ENCODE measurements around the gene ERGIC1. TPM values are rescaled to one million over a fixed set of nuclear protein-coding genes. Genes with fewer than 3 reads are reported as not detected.

The ERGIC1 gene
- total and polyA plus RNA-seq, 2 of the 8 experiments (the other 6 are each of a cell fraction or from before 2014, with no cell fraction given): 95.3 to 106 TPM

DNA sequence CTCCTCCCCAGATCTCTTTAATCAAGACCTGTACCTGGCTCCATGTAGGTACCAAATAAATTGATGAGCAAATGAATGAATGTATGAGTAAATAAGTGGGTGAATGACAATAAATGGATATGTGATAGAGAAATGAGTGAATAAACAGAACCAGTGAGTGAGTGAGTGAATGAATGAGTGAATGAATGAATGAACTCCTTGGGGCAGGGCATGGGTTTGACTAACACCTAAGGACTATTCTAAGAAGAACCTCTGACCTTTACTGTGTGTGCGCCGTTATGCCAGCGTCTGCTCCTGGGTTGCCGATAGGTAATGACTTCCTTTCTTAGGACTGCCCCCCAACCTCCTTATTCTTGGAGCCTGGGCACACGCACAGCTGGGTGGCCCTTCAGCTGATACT lies 123.4 kb downstream of the ERGIC1 start (continued):
- TF ChIP-seq CREB1 (IDR thresholded peaks at IDR 0.05) (no peak), CBX8 (IDR thresholded peaks at IDR 0.05; ENCODE audit: borderline replicate concordance, low read depth, low read length) (no peak), ATF3 (IDR thresholded peaks at IDR 0.05; ENCODE audit: insufficient read depth, low read depth, low read length) (no peak), RAD21 (IDR thresholded peaks at IDR 0.05 in 1 of 2, conservative IDR thresholded peaks at IDR 0.05 in 1 of 2; ENCODE audit: low read depth in 2 of 2, low read length in 2 of 2) (no peak), KDM1A (IDR thresholded peaks at IDR 0.05; ENCODE audit: borderline replicate concordance, low read length) (no peak), YY1 (IDR thresholded peaks at IDR 0.05; ENCODE audit: low read depth, low read length) (no peak)
